Measurements from ENCODE around the gene CD8A.

The CD8A gene

DNA sequence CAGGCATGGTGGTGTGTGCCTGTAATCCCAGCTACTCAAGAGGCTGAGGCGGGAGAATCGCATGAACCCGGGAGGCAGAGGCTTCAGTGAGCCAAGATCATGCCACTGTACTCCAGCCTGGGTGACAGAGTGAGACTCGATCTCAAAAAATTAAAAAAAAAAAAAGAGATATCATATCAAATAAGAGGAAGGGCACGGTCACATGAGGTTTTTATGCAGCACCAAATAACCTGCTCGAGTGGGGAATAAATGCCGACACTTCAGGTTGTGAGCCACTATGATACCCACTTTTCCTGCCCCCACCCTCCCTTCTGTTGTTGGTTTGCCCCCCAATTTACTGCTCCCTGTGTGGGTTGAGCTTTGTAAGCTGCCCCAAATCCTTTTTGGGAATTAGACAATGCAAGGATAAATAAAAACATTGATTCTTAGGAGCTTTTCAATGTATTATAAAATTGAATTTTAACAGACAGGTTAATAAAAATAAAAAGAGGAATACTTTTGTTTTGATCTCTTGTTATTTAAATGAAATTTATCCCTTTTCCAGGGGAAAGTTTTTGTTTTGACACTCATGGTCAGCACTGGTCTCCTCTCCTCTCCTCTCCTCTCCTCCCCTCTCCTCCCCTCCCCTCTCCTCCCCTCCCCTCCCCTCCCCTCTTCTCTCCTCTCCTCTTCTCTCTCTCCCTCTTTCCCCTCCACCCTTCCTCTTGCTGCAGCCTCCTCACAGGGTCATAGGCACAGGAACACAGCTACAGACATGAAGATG lies 41.8 kb upstream of the CD8A start:
- intact Hi-C loops (cut with DNase I; ENCODE audit: low total_unique reads): no loop called here
- Histone ChIP-seq H3K9me3 (no peaks in the 10 kb centered on the region), H3K4me1 (peaks cover 0 to 6% (median 0%) of the 10 kb centered on the region in 4 donors), H3K36me3 (no peaks in the 10 kb centered on the region), H3K27ac (no peak overlapping the region), H3K4me3 (no peak overlapping the region), H3K27me3 (no peaks in the 10 kb centered on the region)
- no peak for DNase-seq
- TF ChIP-seq, protein P1, sequence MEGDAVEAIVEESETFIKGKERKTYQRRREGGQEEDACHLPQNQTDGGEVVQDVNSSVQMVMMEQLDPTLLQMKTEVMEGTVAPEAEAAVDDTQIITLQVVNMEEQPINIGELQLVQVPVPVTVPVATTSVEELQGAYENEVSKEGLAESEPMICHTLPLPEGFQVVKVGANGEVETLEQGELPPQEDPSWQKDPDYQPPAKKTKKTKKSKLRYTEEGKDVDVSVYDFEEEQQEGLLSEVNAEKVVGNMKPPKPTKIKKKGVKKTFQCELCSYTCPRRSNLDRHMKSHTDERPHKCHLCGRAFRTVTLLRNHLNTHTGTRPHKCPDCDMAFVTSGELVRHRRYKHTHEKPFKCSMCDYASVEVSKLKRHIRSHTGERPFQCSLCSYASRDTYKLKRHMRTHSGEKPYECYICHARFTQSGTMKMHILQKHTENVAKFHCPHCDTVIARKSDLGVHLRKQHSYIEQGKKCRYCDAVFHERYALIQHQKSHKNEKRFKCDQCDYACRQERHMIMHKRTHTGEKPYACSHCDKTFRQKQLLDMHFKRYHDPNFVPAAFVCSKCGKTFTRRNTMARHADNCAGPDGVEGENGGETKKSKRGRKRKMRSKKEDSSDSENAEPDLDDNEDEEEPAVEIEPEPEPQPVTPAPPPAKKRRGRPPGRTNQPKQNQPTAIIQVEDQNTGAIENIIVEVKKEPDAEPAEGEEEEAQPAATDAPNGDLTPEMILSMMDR (IDR thresholded peaks at IDR 0.05): no peak

- no peak overlapping the region for H3K4me3 ChIP-seq
- no peak overlapping the region for H3K27ac ChIP-seq
- H3K9me3 ChIP-seq: no peaks in the 10 kb centered on the region
- DNase-seq: no peak
- intact Hi-C loops (cut with DNase I; ENCODE audit: low total_unique reads): no loop called here
- TF ChIP-seq, protein P1 (IDR thresholded peaks at IDR 0.05): no peak
- no peaks in the 10 kb centered on the region for H3K4me1 ChIP-seq
- no peaks in the 10 kb centered on the region for H3K27me3 ChIP-seq
- no peaks in the 10 kb centered on the region for H3K36me3 ChIP-seq
Observed at GRCh38 chr2:86831537-86831936, 40.8 kb upstream of the CD8A start.

GRCh38 chr2:86826951-86827350 lies 36.2 kb upstream of the CD8A start:
- no peak overlapping the region for H3K4me3 ChIP-seq
- H3K27ac ChIP-seq: no peak overlapping the region
- peaks cover 0 to 12% (median 4%) of the 10 kb centered on the region in 3 donors for H3K9me3 ChIP-seq
- H3K36me3 ChIP-seq: no peaks in the 10 kb centered on the region
- TF ChIP-seq, protein P1 (IDR thresholded peaks at IDR 0.05): no peak
- no peaks in the 10 kb centered on the region for H3K27me3 ChIP-seq
- DNase-seq: no peak
- no peaks in the 10 kb centered on the region for H3K4me1 ChIP-seq
- intact Hi-C loops (cut with DNase I; ENCODE audit: low total_unique reads): no loop called here

DNA sequence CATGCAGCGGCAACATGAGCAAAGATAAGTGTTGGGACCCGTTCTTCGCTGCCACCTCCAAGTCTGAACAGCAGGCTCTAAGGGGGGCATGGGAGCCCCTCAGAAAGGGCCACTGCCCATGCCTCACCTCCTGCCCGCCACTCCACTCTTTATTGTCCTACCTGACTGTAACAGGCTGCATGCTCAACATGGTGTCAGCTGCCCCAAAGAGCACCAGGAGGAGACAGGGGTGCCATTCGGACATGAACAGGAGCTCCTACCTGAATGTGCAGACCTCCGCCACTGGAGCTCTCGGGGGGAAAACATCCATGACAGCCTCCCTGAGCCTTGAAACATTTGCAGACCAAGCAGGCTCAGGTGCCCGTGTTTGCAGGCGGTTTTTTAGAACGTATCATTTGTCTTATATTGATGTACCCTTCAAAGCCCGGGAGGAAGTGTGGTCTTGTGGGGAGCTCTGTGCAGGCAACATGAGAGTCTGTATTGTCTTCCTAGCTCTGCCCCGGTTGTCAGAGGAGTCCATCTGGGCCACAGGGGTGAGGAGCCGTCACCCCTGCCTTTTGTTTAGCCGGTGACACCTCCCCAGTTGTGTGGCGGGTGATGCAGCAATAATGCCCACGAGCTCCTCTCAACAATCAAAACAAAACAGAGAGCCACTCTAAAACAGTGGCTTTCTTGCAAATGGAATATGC lies 35.1 kb upstream of the CD8A start:
- Histone ChIP-seq H3K4me1 (no peaks in the 10 kb centered on the region), H3K27ac (no peak overlapping the region), H3K4me3 (no peak overlapping the region), H3K27me3 (no peaks in the 10 kb centered on the region), H3K9me3 (peaks cover 0 to 14% (median 4%) of the 10 kb centered on the region in 3 donors), H3K36me3 (no peaks in the 10 kb centered on the region)
- TF ChIP-seq, protein P1 (IDR thresholded peaks at IDR 0.05): no peak
- intact Hi-C loops (cut with DNase I; ENCODE audit: low total_unique reads): no loop called here
- no peak for DNase-seq

DNA sequence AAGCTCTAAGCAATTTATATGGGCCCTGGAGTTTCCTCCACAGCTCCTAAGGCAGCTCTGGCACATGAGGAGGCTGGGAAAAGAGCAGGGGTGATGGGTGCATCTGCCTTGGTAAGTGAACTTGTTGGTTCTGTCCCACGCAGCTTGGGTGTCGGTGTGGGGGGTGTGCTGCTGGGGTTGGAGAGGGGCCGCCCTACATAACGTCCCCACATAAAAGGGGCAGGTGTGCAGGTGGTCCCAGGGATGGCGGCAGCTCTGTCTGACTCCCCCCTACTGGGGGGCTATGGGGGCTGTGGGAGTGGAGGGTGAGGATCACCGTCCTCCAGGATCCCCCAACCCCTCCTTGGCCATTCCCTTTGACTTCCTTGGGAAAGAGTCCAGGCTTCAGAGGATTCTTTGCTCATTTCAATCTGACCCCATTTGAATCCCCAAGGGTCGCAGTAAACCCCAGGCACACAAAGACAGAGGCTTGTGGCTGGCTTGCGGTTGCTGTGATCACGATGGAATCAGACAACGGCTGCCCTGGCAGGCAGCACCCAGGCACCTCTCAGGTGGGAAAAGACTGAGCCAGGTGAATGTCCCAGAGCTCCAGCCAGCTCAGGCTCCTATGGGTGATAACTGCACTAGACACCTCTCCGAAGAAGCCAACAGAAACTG lies 34.5 kb upstream of the CD8A start:
- Histone ChIP-seq H3K4me3 (no peak overlapping the region), H3K4me1 (no peaks in the 10 kb centered on the region), H3K27ac (no peak overlapping the region), H3K9me3 (peaks cover 0 to 14% (median 4%) of the 10 kb centered on the region in 3 donors), H3K36me3 (no peaks in the 10 kb centered on the region), H3K27me3 (no peaks in the 10 kb centered on the region)
- TF ChIP-seq, protein P1 (IDR thresholded peaks at IDR 0.05): no peak
- intact Hi-C loops (cut with DNase I; ENCODE audit: low total_unique reads): no loop called here
- no peak for DNase-seq

Measured in tibial artery (tissue), 4 donors.